Kidney glomerular epithelial cell (primary cell): Measurements from ENCODE around the gene KCNG1.
"Not testable (repeated sequence)": the region's sequence is repeated elsewhere in the genome, so short reads cannot be mapped to it uniquely, and the experiment has no call there.

Source experiments
- DNase-seq: peaks from one replicate; lab custom pipeline; 2025; lab: John Stamatoyannopoulos, UW

KCNG1 gene

DNA sequence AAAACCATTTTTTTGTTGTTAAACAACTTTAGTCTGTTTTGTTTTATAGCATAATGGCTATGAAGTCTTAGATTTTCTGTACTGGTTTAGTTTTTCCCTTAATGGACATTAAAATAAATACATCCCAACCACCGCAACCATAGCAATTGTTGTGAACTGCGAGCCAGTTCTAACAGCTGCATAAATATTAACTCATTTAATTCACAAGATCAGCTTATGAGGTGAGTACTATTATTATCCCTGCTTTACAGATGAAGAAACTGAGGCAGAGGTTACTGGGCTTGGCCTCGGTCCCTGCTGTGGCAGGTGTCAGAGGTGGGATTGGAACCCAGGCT lies 41.2 kb downstream of the KCNG1 start:
- DNase-seq, result no peak

DNA sequence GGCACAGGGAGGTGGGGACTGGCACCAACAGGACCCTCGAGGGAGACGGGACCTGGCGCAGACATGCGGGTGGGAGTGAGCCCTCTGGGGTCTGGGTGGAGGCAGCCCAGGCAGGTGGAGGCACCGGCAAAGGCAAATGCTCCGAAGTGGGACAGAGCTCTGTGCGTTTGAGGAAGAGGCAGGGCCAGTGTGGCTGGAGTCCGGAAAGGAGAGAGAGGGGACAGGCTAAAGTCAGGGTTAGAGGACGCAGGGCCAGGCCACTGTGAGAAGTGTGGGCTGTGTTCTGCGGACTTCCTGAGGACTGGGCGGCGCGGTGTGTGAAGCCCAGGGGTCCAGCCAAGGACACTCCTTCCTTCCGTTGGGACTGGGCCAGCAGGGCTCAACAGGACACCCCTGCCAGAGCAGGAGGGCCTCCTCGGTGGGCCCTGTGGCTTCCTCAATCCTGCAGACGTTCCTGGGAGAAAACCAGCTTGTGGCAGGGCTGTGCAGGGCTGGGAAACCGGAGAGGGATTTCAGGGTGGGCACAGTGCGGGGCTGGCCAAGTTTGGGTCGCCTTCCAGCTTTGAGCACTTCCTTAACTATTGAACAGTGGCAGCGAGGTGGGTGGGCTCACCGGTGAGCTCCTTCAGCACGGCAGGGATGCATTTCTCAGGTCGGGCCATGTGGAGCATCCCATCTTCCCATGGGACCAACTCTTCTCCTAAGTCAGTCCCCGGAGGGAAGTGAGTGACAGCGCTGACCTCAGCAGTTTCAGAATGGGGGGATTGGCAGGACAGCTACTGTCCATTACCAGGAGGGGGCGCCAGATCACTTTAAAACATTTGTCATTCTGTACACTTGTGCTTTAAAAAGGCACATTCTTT lies 41.8 kb downstream of the KCNG1 start:
- peak; percentile 31 for DNase-seq

DNA sequence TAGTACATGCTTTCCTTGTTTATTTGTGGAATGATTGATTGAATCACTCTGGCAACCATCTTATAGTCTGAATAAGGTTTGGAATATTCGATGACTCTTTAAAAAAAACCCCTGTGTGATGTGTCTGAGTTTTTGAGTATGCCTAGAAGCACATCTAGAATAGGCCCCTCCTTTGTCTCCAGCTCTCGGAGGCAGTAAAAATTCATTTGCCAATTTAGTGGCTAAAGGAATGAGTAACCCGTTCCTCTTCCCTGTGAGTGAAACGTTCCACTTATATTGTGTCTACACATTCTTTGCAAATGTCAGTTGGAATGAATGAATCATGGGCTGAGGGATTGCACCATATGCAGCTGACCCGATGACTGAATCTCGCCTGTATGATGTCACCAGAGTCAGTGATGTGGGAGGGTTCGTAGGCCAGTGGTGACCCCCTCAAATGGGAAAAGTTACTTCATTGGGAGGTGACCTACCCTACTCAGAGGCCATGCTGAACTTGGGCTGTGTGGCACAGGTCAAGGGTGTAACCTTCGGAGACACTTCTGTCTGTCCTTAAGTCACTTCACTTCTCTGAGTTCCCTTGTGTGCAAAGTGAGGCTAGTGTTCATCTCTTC lies 42.7 kb downstream of the KCNG1 start:
- DNase-seq, result peak; percentile 92

DNA sequence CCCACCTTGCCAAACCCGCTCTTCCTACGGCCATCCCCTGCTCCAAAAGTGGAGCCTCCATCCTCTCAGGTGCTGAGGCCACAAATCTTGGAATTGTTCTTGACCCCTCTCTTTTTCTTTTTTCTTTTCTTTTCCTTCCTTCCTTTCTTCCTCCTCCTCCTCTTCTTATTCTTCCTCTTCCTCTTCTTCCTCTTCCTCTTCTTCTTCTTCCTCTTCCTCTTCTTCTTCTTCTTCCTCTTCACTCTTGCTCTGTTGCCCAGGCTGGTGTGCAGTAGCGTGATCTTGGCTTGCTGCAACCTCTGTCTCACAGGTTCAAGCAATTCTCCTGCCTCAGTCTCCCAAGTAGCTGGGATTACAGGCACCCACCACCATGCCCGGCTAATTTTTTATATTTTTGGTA lies 44.4 kb downstream of the KCNG1 start:
- DNase-seq, result not testable (repeated sequence)

DNA sequence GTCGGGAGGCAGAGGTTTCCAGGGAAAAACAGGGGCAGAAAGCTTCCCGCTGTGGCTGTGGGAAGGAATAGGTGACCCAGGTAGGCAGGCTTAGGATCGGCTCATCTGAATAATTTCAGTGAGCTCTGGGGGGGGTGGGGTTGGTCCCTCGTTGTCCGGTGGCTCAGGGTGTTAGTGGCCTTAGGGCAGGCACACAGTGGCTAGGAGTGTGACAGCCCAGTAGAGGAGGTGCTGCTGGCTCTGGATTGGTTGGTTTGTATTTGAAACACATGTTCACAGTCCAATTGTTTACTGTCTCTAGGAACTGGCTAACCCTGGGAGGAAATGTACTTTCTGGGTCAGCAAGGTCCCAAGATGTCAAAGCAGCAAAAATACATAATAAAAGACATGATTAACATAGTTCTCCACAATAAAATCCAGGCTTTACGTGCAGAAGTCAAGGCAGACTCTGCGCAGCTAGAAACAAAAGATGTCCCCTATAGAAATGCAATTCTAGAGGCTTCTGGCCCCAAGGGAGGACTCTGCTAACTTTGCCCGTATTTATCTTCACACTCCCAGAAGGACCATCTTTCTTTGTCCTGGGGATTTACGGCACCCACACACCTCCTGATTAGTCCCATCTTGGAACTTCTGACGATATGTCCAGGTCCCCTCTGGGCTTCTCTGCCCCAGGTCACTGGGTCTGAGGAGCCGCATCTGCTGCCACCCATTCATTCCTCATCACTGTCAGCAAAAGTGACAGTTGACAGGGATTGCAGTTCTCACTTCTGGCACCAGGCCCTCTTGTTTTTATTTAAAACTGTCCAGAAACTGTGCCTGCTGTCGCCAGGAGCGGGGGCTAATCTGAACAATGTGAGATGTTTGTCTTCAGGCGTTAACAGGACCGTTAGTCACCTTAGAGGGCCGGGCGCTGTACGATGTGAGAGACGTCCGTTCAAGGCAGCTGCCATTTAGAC lies 45.6 kb downstream of the KCNG1 start:
- DNase-seq, result no peak

DNA sequence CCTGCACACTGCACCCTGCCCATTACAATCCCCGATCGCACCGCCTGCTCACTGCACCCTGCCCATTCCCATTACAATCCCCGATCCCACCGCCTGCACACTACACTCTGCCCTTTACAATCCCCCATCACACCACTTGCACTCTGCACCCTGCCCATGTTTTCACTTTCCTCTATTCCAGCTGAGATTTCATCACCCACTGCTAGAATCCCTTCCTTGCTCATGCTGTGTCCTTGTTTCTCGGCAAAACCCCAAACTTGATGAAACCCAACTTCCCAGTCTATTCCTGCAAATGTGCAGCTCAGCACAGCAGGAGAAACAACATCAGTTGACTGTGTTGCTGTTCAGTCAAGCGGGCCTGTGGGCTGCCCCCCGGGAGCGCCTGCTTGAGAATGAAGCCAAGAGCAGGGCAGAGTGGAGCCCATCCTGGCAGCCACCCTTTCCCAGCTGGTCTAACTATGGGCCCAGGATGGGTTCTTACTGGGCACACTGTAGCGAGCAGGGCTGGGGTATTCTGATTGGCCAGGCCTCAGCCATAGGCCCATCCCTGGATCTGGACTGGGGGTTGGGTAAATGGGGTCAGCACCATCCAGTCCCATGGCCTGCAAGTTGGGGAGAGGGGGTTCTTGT lies 47.1 kb downstream of the KCNG1 start:
- no peak for DNase-seq

DNA sequence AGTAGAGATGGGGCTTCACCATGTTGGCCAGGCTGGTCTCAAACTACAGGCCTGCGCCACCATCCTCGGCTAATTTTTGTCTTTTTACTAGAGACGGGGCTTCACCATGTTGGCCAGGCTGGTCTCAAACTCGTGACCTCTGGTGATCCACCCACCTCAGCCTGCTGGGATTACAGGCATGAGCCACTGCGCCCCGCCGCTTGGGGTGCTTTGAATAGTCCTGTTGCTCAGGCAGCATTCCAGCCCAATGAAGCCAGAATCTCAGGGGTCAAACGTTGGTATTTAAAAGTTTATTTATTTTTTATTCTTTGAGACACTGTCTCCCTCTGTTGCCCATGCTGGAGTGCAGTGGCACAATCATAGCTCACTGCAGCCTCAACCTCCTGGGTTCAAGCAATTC lies 53.0 kb downstream of the KCNG1 start:
- no peak for DNase-seq

DNA sequence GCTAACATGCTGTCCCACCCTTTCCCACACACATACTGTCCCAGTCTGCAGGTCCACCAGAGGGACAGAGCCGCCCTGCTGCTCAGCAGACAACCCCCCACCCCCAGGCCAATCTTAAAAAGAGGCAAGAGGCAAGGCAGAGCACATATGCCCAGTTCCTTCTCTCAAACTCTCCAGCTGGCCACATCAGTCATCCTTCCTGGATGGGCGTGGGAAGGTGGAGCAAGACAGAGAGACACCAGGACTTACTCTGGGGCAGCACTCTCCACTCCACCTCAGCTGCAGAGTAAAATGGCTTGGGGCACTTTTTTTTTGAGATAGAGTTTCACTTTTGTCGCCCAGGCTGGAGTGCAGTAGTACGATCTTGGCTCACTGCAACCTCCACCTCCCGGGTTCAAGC lies 53.5 kb downstream of the KCNG1 start:
- no peak for DNase-seq

DNA sequence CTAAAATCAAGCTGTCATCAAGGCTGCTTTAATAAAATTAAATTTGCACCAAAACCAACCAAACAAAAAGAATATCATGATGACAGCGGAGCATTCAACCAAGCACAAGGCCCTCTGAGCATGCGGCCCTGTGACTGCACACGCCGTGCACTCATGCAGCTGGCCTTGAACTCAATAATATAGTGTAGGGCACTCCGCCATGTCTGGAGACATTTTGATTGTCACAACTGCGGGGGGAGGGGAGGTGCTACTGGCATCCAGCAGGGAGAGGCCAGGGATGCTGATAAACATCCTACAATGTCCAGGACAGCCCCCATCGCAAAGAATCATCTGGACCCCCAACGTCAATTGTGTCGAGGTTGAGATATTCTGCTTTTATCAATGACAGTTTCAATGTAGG lies 54.6 kb downstream of the KCNG1 start:
- no peak for DNase-seq

DNA sequence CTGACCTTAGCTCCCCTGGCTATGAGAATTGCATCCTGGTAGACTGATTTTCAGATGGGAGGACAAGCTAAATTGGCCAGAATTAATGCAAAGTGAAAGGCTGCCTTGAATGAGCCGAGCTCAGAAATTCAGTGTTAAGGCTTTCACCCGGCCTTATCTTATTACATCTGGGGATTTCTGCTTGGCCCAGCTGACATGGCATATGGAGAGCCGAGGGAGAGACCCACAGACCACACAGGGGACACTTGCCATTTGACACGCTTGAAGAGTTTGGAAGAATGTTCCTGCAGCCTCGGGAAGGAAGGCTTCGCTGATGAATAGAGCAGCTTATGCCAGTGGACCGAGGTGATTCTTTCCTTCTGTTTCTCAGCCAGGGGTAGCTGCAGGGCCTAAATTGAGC lies 55.3 kb downstream of the KCNG1 start:
- DNase-seq, result peak; percentile 36

DNA sequence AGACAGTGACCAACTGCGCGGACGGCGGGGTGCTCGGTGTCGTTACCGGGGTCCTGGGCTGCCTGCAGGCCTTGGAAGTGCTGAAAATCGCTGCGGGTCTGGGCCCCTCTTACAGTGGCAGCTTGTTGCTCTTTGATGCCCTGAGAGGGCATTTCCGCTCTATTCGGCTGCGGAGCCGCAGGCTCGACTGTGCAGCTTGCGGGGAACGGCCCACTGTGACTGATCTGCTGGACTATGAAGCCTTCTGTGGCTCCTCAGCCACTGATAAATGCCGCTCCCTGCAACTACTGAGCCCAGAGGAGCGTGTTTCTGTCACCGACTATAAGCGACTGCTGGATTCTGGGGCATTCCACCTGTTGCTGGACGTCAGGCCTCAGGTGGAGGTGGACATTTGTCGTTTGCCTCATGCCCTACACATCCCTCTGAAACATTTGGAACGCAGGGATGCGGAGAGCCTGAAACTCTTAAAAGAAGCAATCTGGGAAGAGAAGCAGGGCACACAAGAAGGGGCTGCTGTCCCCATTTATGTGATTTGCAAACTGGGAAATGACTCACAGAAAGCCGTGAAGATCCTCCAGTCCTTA lies 63.3 kb downstream of the KCNG1 start:
- DNase-seq, result no peak

DNA sequence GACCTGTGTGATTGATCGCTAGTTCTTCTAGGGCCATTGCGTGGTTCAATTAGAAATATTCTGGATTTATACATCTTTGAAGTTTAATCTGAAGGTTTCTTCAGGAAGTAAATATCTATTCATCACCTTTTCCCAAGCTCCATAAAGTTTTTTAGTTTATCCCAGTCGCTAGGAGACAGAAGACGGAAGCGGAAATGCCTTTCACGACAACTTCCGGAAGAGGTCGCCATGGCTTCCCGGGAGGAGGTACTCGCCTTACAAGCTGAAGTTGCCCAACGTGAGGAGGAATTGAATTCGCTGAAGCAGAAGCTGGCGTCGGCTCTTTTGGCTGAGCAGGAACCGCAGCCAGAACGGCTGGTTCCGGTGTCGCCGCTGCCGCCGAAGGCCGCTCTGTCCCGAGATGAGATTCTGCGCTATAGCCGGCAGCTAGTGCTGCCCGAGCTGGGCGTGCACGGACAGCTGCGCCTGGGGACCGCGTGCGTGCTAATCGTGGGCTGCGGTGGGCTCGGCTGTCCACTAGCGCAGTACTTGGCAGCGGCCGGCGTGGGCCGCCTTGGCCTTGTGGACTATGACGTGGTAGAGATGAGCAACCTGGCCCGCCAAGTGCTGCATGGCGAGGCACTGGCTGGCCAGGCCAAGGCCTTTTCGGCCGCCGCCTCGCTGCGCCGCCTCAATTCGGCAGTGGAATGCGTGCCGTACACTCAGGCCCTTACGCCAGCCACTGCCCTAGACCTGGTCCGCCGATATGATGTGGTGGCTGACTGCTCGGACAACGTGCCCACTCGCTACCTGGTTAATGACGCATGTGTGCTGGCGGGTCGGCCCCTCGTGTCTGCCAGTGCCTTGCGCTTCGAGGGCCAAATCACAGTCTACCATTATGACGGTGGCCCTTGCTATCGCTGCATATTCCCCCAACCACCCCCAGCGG lies 64.0 kb downstream of the KCNG1 start, which contains the start of gene MOCS3:
Gene MOCS3 (plus strand): TSS at position 204 of the 928 bp plus-strand sequence. CDS start 25 bp downstream, at position 229.
- DNase-seq, result peak; percentile 84

DNA sequence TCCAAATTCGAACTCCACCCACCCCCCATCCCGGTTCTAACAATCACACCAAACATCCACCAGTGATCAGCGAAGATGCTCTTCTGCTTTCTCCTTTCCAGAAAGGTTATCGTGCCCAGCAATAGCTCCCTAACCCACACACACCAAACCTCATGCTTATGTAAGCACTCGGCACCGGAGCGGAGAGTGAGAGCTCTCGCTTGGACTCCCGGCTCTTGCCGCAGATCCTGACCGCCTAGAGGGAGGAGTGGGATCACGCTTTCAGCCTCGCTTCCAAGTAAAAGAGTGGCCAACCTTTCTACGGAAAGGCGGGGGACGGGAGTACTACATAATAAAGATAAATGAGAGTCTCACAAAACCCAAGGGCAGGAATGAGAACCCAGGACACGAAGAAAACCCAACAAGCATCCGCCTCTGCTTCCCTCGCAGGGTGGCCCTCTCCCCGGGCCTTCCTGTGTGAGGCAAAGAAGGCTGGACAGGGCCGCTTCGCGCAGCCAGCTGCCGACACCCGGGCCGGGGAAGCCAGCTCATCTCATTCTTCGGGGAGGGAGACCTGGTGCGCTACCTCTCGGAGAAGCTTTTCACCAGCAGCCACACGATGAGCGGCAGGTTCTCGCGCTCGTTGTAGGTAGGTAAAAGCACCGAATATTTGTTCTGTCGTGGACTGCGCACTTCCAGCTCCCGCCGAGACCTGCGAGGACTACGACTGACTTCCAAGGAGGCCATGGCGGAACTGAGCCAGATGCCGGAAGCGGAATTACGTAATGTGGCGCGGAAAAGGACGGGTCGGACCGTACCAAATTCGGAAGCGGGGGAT lies 64.9 kb downstream of the KCNG1 start, which contains the start of gene DPM1:
Gene DPM1 (minus strand): TSS at position 735 of the 817 bp plus-strand sequence. CDS start 9 bp downstream, at position 726.
- DNase-seq, result peak; percentile 42

DNA sequence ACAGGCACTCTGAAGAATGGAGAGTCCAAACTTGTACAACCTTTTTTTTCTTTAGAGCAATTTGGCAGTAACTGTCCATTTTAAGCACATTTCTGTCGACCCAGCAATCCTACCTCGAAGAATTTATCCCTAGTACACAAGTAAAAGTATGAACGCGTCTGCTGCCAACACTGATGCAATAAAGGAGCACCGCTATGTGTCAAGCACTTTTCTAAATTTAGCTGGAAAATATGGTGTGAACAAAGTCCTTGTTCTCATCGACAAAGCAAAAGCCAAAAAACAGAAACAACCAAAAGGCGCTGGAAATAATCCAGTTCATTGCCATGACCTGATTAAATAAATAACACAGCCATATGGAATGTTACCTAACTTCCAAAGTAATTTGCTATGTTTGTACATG lies 65.6 kb downstream of the KCNG1 start:
- no peak for DNase-seq

DNA sequence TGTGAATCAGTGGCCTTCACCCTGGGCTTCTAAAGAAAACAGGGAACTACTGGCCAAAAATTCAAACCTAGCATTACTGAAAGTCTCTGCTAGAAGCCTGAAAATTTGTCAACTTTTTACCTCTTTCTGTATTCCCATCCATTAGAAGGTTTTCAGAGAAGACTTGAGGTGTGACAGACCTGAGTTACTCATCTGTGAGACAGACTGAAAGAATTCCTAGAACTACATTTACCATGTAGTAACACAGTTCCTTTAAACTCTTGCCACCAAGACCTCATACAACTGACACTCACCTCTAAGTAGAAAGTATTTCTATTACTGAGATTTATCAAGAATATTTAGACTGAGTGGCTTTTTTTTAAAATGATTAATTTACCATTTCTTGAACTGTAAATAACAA lies 69.1 kb downstream of the KCNG1 start:
- no peak for DNase-seq
